GM12878 (cell line): ENCODE measurements around the gene RMC1. TPM values are rescaled to one million over a fixed set of nuclear protein-coding genes. Genes with fewer than 3 reads are reported as not detected.

Source experiments
- ATAC-seq: fragments of 200-7000 bp; cut with Tn5 transposase; 3 replicates; pipeline ENCODE4 v1.9.1; 2020; ENCODE audit warnings: mild to moderate bottlenecking, moderate library complexity
- BruUV-seq: library from RNA; stranded (reverse); fragments of 400-500 nt; replicated peaks from 2 replicates; lab custom pipeline; 2021; lab: Mats Ljungman, UMichigan
- CTCF ChIA-PET: fragments of 300-600 bp; sonication (Branson Sonifier 250); formaldehyde crosslinking; extraction: SDS; loops from one replicate; lab custom pipeline; 2021; ENCODE audit warnings: inconsistent platforms; lab: Yijun Ruan, JAX
- POLR2A ChIA-PET: fragments of 350-600 bp; formaldehyde crosslinking; extraction: SDS; loops from one replicate; lab custom pipeline; 2021; ENCODE audit warnings: inconsistent platforms; lab: Charles Lee
- RAD21 ChIA-PET: fragments of 300-600 bp; sonication (Branson Sonifier 250); formaldehyde crosslinking; loops from one replicate; lab custom pipeline; 2023; ENCODE audit warnings: antibody characterized with exemption; ENCODE audit not compliant: unreplicated experiment; lab: Charles Lee
- SMC1A ChIA-PET: fragments of 300-600 bp; sonication (Branson Sonifier 250); formaldehyde crosslinking; loops from one replicate; lab custom pipeline; 2023; ENCODE audit not compliant: unreplicated experiment, uncharacterized antibody; lab: Charles Lee
- DNase-seq: peaks from one replicate; pipeline ENCODE4 v3.0.0-alpha.2; 2011; ENCODE audit warnings: low read depth, low spot score
- FAIRE-seq: peaks from 3 replicates; lab custom pipeline; 2011; peaks lifted over from hg19 to GRCh38; lab: Jason Lieb, UNC
- H2AFZ ChIP-seq: 2 replicates; pipeline ENCODE4 v1.6.0; 2011; ENCODE audit warnings: low read depth, low read length, control low read depth; ENCODE audit not compliant: control insufficient read depth
- H3K27ac ChIP-seq: 2 replicates; pipeline ENCODE4 v1.5.1; 2011; ENCODE audit warnings: control low read depth; ENCODE audit not compliant: control insufficient read depth, insufficient read depth
- H3K27me3 ChIP-seq, 2 experiments: replicated peaks in 1 of 2; 2 replicates each; pipeline versions ENCODE4 v1.6.0 to v1.6.1; 2011; ENCODE audit warnings: low read length in 1 of 2; ENCODE audit not compliant: control insufficient read depth in 2 of 2, insufficient read depth in 2 of 2
- H3K36me3 ChIP-seq, 2 experiments: 2 replicates each; pipeline ENCODE4 v1.5.1; 2011; ENCODE audit warnings: low read length in 1 of 2; ENCODE audit not compliant: control insufficient read depth in 2 of 2, insufficient read depth in 2 of 2
- H3K4me1 ChIP-seq: 2 replicates; pipeline ENCODE4 v1.6.1; 2011; ENCODE audit warnings: mild to moderate bottlenecking, low read length, moderate library complexity, mixed read lengths; ENCODE audit not compliant: control insufficient read depth, insufficient read depth
- H3K4me2 ChIP-seq: 2 replicates; pipeline ENCODE4 v1.6.0; 2011; ENCODE audit warnings: control low read depth; ENCODE audit not compliant: control insufficient read depth, insufficient read depth
- H3K4me3 ChIP-seq: fragments of 200-600 bp; sonication (generic); 2 replicates; pipeline ENCODE4 v1.5.1; 2016
- H3K79me2 ChIP-seq: 2 replicates; pipeline ENCODE4 v1.6.0; 2011; ENCODE audit warnings: low read length; ENCODE audit not compliant: control insufficient read depth, insufficient read depth
- H3K9ac ChIP-seq: 2 replicates; pipeline ENCODE4 v1.8.0; 2011; ENCODE audit warnings: low read length, control low read depth, mixed read lengths; ENCODE audit not compliant: control insufficient read depth, insufficient read depth
- H3K9me3 ChIP-seq: replicated peaks from 3 replicates; pipeline ENCODE4 v1.5.1; 2011; ENCODE audit warnings: mild to moderate bottlenecking, low read length; ENCODE audit not compliant: control insufficient read depth, insufficient read depth
- H4K20me1 ChIP-seq: 2 replicates; pipeline ENCODE4 v1.6.0; 2011; ENCODE audit not compliant: control insufficient read depth, insufficient read depth
- DPF2 ChIP-seq: fragments of 450-650 bp; IDR thresholded peaks from 2 replicates; pipeline ENCODE4 v1.6.1; 2017; ENCODE audit warnings: mild to moderate bottlenecking
- E4F1 ChIP-seq: fragments of 450-650 bp; IDR thresholded peaks from 2 replicates; pipeline ENCODE4 v1.6.1; 2018; ENCODE audit warnings: borderline replicate concordance, mild to moderate bottlenecking; ENCODE audit not compliant: partially characterized antibody
- EZH2 ChIP-seq: IDR thresholded peaks from 2 replicates; pipeline ENCODE4 v1.6.1; 2012; ENCODE audit warnings: low read depth, mild to moderate bottlenecking, control low read depth, inconsistent platforms, low read length, borderline replicate concordance; ENCODE audit not compliant: control insufficient read depth
- IKZF2 ChIP-seq, 2 experiments: fragments of 450-650 bp; IDR thresholded peaks; 2 replicates each; pipeline ENCODE4 v1.6.1; 2017; ENCODE audit warnings: mild to moderate bottlenecking in 2 of 2, moderate library complexity in 2 of 2
- JUNB ChIP-seq: IDR thresholded peaks from 2 replicates; pipeline ENCODE4 v1.6.1; 2016; ENCODE audit warnings: antibody characterized with exemption, mild to moderate bottlenecking
- SREBF1 ChIP-seq: IDR thresholded peaks from 2 replicates; pipeline ENCODE4 v1.6.1; 2012; ENCODE audit warnings: mild to moderate bottlenecking, low read length
- STAT3 ChIP-seq: IDR thresholded peaks from 2 replicates; pipeline ENCODE4 v1.6.1; 2011; ENCODE audit warnings: low read depth, low read length, improper control_type of control experiment
- WGBS: methylation state at CpG from one replicate; pipeline ENCODE4 v1.1.6; 2016; ENCODE audit warnings: low lambda C conversion rate; ENCODE audit not compliant: insufficient replicate concordance, insufficient coverage; ENCODE audit errors: missing lambda C conversion rate; 5-methylcytosine and 5-hydroxymethylcytosine counted together
- in situ Hi-C: fragments of 300-500 bp; cut with MboI; formaldehyde crosslinking; loops from 9 replicates; pipeline ENCODE4 v1.14.3; 2018; ENCODE audit warnings: mixed read lengths
- intact Hi-C: fragments of 100-400 bp; cut with micrococcal nuclease; formaldehyde crosslinking; loops from one replicate; pipeline ENCODE4 v1.14.2; 2022; ENCODE audit not compliant: unreplicated experiment
- polyA plus RNA-seq, 11 experiments: library from polyadenylated mRNA; depleted of rRNA in 4 of 11; unstranded in 6 of 11; stranded (reverse) in 5 of 11; fragments of >200 nt; fragmentation: Nextera tagmentation in 4 of 11; fragmentation: Illumina TruSeq in 1 of 11; extraction: Ambion mirVana in 4 of 11; extraction: Trizol in 1 of 11; gene quantifications; 1 replicate in 1 of 11; 2 replicates in 10 of 11; pipeline versions ENCODE4 v1.2.1 to v1.2.3, GENCODE V29; 2011 to 2016; ENCODE audit warnings: inconsistent platforms in 2 of 11, missing spikeins in 2 of 11, low read depth in 1 of 11
- total RNA-seq, 4 experiments: library from RNA; depleted of rRNA in 3 of 4; stranded (reverse); fragments of >200 nt in 3 of 4; fragmentation: Illumina TruSeq in 1 of 4; extraction: Trizol in 1 of 4; gene quantifications; 2 replicates each; pipeline versions ENCODE4 v1.2.1 to v1.2.3, GENCODE V29; 2013 to 2021
- TF ChIP-seq, protein P1 (sequence below): fragments of 450-650 bp; IDR thresholded peaks from 2 replicates; pipeline ENCODE4 v1.6.1; 2017; ENCODE audit warnings: antibody characterized with exemption, mild to moderate bottlenecking, moderate library complexity
- TF ChIP-seq, protein P2 (sequence below): IDR thresholded peaks from 2 replicates; pipeline ENCODE4 v1.6.1; 2012; ENCODE audit warnings: mild to moderate bottlenecking, low read depth, low read length

RMC1 gene
- total and polyA plus RNA-seq, 10 of the 15 experiments (the other 5 are each of a cell fraction or from before 2014, with no cell fraction given): 8.4 to 57.6 (median 42.5) TPM

GRCh38 chr18:23459530-23459921 is 43.8 kb upstream of the RMC1 start (continued):
- TF ChIP-seq E4F1: no peak
- TF ChIP-seq, all 136 proteins: peak for 0

GRCh38 chr18:23460285-23461273 is 42.7 kb upstream of the RMC1 start:
- Histone ChIP-seq H3K4me1 (no peaks in the 10 kb centered on the region), H3K27me3 (no peaks in the 10 kb centered on the region), H3K36me3 (peaks cover 0 to 37% of the 10 kb centered on the region in 2 experiments; a peak in 2 of 4 replicates), H3K4me2 (no peak overlapping the region; the same call in 1 of the 2 replicates), H3K9ac (no peak overlapping the region), H3K4me3 (peak overlapping the region; percentile 16; the same call in 1 of the 2 replicates), H3K27ac (no peak overlapping the region), H2AFZ (no peak overlapping the region), H4K20me1 (peaks cover 17% of the 10 kb centered on the region), H3K9me3 (no peaks in the 10 kb centered on the region), H3K79me2 (peaks cover 60% of the 10 kb centered on the region)
- ChIA-PET SMC1A (interaction anchor here (0.5 to 2.9 kb wide), 14 partner anchors 10 to 575 kb away, joined by 3 to 12 read pairs (median 5); no protein-coding TSS in a partner anchor), POLR2A (interaction anchor here (0.5 to 1.9 kb wide), 4 partner anchors 19 to 326 kb away, joined by 3 to 6 read pairs (median 4); no protein-coding TSS in a partner anchor), CTCF (interaction anchor here (0.9 to 2.3 kb wide), 10 partner anchors 14 to 489 kb away, joined by 3 to 9 read pairs (median 4); no protein-coding TSS in a partner anchor), RAD21 (interaction anchor here (1.0 to 1.7 kb wide), 4 partner anchors 23 to 329 kb away, joined by 3 read pairs; partner anchors contain the start of gene RMC1)
- in situ Hi-C loops: loop anchor here (25.0 kb wide), 1 partner anchor 1848 kb away; the partner anchor contains the start of genes ESCO1 and SNRPD1
- no peak for FAIRE-seq
- BruUV-seq: no TSS peak
- WGBS: 94% methylated on average over 2 of the region's 2 CpGs
- intact Hi-C loops: no loop called here
- peak; percentile 7; the same call in 2 of the 3 replicates for ATAC-seq
- no peak for DNase-seq
- TF ChIP-seq EZH2: no peak
- TF ChIP-seq JUNB: no peak
- TF ChIP-seq DPF2: no peak
- TF ChIP-seq, protein P1, sequence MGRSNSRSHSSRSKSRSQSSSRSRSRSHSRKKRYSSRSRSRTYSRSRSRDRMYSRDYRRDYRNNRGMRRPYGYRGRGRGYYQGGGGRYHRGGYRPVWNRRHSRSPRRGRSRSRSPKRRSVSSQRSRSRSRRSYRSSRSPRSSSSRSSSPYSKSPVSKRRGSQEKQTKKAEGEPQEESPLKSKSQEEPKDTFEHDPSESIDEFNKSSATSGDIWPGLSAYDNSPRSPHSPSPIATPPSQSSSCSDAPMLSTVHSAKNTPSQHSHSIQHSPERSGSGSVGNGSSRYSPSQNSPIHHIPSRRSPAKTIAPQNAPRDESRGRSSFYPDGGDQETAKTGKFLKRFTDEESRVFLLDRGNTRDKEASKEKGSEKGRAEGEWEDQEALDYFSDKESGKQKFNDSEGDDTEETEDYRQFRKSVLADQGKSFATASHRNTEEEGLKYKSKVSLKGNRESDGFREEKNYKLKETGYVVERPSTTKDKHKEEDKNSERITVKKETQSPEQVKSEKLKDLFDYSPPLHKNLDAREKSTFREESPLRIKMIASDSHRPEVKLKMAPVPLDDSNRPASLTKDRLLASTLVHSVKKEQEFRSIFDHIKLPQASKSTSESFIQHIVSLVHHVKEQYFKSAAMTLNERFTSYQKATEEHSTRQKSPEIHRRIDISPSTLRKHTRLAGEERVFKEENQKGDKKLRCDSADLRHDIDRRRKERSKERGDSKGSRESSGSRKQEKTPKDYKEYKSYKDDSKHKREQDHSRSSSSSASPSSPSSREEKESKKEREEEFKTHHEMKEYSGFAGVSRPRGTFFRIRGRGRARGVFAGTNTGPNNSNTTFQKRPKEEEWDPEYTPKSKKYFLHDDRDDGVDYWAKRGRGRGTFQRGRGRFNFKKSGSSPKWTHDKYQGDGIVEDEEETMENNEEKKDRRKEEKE: no peak
- TF ChIP-seq, protein P2, sequence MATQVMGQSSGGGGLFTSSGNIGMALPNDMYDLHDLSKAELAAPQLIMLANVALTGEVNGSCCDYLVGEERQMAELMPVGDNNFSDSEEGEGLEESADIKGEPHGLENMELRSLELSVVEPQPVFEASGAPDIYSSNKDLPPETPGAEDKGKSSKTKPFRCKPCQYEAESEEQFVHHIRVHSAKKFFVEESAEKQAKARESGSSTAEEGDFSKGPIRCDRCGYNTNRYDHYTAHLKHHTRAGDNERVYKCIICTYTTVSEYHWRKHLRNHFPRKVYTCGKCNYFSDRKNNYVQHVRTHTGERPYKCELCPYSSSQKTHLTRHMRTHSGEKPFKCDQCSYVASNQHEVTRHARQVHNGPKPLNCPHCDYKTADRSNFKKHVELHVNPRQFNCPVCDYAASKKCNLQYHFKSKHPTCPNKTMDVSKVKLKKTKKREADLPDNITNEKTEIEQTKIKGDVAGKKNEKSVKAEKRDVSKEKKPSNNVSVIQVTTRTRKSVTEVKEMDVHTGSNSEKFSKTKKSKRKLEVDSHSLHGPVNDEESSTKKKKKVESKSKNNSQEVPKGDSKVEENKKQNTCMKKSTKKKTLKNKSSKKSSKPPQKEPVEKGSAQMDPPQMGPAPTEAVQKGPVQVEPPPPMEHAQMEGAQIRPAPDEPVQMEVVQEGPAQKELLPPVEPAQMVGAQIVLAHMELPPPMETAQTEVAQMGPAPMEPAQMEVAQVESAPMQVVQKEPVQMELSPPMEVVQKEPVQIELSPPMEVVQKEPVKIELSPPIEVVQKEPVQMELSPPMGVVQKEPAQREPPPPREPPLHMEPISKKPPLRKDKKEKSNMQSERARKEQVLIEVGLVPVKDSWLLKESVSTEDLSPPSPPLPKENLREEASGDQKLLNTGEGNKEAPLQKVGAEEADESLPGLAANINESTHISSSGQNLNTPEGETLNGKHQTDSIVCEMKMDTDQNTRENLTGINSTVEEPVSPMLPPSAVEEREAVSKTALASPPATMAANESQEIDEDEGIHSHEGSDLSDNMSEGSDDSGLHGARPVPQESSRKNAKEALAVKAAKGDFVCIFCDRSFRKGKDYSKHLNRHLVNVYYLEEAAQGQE: no peak
- no peak for TF ChIP-seq STAT3
- TF ChIP-seq SREBF1: no peak
- no peak for TF ChIP-seq IKZF2 (IDR thresholded peaks at IDR 0.05)
